B cell (primary cell): ENCODE data around the gene BANF2.

Experiments used
- EZH2 ChIP-seq: IDR thresholded peaks from 2 replicates; pipeline ENCODE4 v1.6.1; 2012; ENCODE audit warnings: borderline replicate concordance, low read depth, mild to moderate bottlenecking, moderate library complexity, low read length; ENCODE audit not compliant: insufficient read depth, poor library complexity, severe bottlenecking
- TF ChIP-seq, protein P1 (sequence below): fragments of 200-600 bp; IDR thresholded peaks from one replicate; pipeline ENCODE4 v1.8.0; 2022; ENCODE audit warnings: antibody characterized with exemption, mild to moderate bottlenecking

DNA sequence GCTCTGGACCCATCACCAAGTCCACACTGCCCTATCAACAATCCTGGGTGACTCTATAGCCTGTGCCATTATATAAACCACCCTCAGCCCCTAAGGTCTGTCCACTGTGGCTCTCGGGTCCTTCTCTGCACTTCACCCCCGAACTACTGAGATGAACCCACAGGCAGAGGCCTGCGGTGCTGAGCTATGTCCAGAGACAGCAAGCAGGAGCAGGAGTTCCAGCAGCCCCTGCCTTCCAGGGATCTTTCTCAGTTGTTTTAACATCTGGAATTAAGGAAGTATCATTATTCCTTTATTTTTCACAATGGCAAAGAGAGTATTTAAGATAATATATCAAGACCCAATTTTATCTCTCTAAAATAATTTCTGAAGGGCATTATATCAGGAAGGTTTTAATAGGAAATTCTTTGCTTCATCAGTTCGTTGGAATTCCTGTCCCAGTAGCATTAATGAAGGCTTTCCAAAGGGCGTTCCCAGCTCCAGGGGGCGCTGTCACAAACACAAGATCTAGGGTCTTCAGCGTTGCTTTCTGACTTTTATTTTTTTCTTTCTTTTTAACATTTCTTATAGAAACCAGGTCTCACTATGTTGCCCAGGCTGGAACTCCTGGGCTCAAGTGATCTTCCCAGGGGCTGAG, 45.0 kb upstream of the BANF2 start:
- TF ChIP-seq, protein P1, sequence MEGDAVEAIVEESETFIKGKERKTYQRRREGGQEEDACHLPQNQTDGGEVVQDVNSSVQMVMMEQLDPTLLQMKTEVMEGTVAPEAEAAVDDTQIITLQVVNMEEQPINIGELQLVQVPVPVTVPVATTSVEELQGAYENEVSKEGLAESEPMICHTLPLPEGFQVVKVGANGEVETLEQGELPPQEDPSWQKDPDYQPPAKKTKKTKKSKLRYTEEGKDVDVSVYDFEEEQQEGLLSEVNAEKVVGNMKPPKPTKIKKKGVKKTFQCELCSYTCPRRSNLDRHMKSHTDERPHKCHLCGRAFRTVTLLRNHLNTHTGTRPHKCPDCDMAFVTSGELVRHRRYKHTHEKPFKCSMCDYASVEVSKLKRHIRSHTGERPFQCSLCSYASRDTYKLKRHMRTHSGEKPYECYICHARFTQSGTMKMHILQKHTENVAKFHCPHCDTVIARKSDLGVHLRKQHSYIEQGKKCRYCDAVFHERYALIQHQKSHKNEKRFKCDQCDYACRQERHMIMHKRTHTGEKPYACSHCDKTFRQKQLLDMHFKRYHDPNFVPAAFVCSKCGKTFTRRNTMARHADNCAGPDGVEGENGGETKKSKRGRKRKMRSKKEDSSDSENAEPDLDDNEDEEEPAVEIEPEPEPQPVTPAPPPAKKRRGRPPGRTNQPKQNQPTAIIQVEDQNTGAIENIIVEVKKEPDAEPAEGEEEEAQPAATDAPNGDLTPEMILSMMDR = peak; percentile 45
- TF ChIP-seq EZH2 = no peak
